ENCODE data around the gene ZNF423. TPM values are rescaled to one million over a fixed set of nuclear protein-coding genes. Genes with fewer than 3 reads are reported as not detected.

The ZNF423 gene
- total and polyA plus RNA-seq, 2 experiments from 2014 or later: 14.9 to 41.8 TPM

GRCh38 chr16:49659356-49659755 is 196.6 kb downstream of the ZNF423 start:
- Mint-ChIP-seq H3K27me3 (ENCODE audit: insufficient read depth, low read depth, poor library complexity) (peaks cover 6% of the 10 kb centered on the region), H3K4me1 (peaks cover 43% of the 10 kb centered on the region), H3K9me3 (no peaks in the 10 kb centered on the region), H3K36me3 (ENCODE audit: low read depth) (no peaks in the 10 kb centered on the region), H3K4me3 (no peak overlapping the region), H3K27ac (no peak overlapping the region)
- Histone ChIP-seq H3K4me3 (no peak overlapping the region), H3K4me1 (ENCODE audit: insufficient read depth) (no peaks in the 10 kb centered on the region), H3K27me3 (ENCODE audit: insufficient read depth) (no peaks in the 10 kb centered on the region), H3K4me2 (no peak overlapping the region), H3F3A (replicated peaks; ENCODE audit: low read depth) (no peaks in the 10 kb centered on the region), H4K20me1 (replicated peaks; ENCODE audit: insufficient read depth) (no peaks in the 10 kb centered on the region), H3K27ac (ENCODE audit: low read depth) (no peak overlapping the region), H3K36me3 (ENCODE audit: insufficient read depth) (no peaks in the 10 kb centered on the region), H3K9me2 (ENCODE audit: insufficient read depth) (no peaks in the 10 kb centered on the region), H3K79me2 (replicated peaks; ENCODE audit: insufficient read depth) (no peaks in the 10 kb centered on the region; the same call in 1 of the 2 replicates), H2AFZ (no peak overlapping the region)
- DNase-seq (ENCODE audit: low spot score): no peak
- ATAC-seq: no peak
- TF ChIP-seq EZH2phosphoT487 (IDR thresholded peaks at IDR 0.05; ENCODE audit: unreplicated experiment): no peak
- no peak for TF ChIP-seq NANOG (IDR thresholded peaks at IDR 0.05; ENCODE audit: borderline replicate concordance)
- no peak for TF ChIP-seq POLR2AphosphoS5 (IDR thresholded peaks at IDR 0.05; ENCODE audit: low read depth)
- TF ChIP-seq, protein P1, sequence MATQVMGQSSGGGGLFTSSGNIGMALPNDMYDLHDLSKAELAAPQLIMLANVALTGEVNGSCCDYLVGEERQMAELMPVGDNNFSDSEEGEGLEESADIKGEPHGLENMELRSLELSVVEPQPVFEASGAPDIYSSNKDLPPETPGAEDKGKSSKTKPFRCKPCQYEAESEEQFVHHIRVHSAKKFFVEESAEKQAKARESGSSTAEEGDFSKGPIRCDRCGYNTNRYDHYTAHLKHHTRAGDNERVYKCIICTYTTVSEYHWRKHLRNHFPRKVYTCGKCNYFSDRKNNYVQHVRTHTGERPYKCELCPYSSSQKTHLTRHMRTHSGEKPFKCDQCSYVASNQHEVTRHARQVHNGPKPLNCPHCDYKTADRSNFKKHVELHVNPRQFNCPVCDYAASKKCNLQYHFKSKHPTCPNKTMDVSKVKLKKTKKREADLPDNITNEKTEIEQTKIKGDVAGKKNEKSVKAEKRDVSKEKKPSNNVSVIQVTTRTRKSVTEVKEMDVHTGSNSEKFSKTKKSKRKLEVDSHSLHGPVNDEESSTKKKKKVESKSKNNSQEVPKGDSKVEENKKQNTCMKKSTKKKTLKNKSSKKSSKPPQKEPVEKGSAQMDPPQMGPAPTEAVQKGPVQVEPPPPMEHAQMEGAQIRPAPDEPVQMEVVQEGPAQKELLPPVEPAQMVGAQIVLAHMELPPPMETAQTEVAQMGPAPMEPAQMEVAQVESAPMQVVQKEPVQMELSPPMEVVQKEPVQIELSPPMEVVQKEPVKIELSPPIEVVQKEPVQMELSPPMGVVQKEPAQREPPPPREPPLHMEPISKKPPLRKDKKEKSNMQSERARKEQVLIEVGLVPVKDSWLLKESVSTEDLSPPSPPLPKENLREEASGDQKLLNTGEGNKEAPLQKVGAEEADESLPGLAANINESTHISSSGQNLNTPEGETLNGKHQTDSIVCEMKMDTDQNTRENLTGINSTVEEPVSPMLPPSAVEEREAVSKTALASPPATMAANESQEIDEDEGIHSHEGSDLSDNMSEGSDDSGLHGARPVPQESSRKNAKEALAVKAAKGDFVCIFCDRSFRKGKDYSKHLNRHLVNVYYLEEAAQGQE (IDR thresholded peaks at IDR 0.05; ENCODE audit: unreplicated experiment): no peak
- TF ChIP-seq ZNF114 (CRISPR knock-in tag; IDR thresholded peaks at IDR 0.05): no peak
- TF ChIP-seq, protein P2, sequence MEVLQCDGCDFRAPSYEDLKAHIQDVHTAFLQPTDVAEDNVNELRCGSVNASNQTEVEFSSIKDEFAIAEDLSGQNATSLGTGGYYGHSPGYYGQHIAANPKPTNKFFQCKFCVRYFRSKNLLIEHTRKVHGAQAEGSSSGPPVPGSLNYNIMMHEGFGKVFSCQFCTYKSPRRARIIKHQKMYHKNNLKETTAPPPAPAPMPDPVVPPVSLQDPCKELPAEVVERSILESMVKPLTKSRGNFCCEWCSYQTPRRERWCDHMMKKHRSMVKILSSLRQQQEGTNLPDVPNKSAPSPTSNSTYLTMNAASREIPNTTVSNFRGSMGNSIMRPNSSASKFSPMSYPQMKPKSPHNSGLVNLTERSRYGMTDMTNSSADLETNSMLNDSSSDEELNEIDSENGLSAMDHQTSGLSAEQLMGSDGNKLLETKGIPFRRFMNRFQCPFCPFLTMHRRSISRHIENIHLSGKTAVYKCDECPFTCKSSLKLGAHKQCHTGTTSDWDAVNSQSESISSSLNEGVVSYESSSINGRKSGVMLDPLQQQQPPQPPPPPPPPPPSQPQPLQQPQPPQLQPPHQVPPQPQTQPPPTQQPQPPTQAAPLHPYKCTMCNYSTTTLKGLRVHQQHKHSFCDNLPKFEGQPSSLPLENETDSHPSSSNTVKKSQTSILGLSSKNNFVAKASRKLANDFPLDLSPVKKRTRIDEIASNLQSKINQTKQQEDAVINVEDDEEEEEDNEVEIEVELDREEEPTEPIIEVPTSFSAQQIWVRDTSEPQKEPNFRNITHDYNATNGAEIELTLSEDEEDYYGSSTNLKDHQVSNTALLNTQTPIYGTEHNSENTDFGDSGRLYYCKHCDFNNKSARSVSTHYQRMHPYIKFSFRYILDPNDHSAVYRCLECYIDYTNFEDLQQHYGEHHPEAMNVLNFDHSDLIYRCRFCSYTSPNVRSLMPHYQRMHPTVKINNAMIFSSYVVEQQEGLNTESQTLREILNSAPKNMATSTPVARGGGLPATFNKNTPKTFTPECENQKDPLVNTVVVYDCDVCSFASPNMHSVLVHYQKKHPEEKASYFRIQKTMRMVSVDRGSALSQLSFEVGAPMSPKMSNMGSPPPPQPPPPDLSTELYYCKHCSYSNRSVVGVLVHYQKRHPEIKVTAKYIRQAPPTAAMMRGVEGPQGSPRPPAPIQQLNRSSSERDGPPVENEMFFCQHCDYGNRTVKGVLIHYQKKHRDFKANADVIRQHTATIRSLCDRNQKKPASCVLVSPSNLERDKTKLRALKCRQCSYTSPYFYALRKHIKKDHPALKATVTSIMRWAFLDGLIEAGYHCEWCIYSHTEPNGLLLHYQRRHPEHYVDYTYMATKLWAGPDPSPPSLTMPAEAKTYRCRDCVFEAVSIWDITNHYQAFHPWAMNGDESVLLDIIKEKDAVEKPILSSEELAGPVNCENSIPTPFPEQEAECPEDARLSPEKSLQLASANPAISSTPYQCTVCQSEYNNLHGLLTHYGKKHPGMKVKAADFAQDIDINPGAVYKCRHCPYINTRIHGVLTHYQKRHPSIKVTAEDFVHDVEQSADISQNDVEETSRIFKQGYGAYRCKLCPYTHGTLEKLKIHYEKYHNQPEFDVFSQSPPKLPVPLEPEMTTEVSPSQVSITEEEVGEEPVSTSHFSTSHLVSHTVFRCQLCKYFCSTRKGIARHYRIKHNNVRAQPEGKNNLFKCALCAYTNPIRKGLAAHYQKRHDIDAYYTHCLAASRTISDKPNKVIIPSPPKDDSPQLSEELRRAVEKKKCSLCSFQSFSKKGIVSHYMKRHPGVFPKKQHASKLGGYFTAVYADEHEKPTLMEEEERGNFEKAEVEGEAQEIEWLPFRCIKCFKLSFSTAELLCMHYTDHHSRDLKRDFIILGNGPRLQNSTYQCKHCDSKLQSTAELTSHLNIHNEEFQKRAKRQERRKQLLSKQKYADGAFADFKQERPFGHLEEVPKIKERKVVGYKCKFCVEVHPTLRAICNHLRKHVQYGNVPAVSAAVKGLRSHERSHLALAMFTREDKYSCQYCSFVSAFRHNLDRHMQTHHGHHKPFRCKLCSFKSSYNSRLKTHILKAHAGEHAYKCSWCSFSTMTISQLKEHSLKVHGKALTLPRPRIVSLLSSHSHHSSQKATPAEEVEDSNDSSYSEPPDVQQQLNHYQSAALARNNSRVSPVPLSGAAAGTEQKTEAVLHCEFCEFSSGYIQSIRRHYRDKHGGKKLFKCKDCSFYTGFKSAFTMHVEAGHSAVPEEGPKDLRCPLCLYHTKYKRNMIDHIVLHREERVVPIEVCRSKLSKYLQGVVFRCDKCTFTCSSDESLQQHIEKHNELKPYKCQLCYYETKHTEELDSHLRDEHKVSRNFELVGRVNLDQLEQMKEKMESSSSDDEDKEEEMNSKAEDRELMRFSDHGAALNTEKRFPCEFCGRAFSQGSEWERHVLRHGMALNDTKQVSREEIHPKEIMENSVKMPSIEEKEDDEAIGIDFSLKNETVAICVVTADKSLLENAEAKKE (CRISPR knock-in tag; IDR thresholded peaks at IDR 0.05): no peak
- no peak for TF ChIP-seq ZNF331 (CRISPR knock-in tag; IDR thresholded peaks at IDR 0.05; ENCODE audit: low read depth)
- no peak for TF ChIP-seq CREB1 (CRISPR knock-in tag; IDR thresholded peaks at IDR 0.05; ENCODE audit: low read depth)
- no peak for TF ChIP-seq STAT1 (IDR thresholded peaks at IDR 0.05; ENCODE audit: unreplicated experiment)
- no peak for TF ChIP-seq JUNB (IDR thresholded peaks at IDR 0.05; ENCODE audit: unreplicated experiment)
- no peak for TF ChIP-seq EZH2 (IDR thresholded peaks at IDR 0.05; ENCODE audit: low read depth, unreplicated experiment)
- TF ChIP-seq, protein P3, sequence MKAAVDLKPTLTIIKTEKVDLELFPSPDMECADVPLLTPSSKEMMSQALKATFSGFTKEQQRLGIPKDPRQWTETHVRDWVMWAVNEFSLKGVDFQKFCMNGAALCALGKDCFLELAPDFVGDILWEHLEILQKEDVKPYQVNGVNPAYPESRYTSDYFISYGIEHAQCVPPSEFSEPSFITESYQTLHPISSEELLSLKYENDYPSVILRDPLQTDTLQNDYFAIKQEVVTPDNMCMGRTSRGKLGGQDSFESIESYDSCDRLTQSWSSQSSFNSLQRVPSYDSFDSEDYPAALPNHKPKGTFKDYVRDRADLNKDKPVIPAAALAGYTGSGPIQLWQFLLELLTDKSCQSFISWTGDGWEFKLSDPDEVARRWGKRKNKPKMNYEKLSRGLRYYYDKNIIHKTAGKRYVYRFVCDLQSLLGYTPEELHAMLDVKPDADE (IDR thresholded peaks at IDR 0.05): no peak
- TF ChIP-seq, protein P4, sequence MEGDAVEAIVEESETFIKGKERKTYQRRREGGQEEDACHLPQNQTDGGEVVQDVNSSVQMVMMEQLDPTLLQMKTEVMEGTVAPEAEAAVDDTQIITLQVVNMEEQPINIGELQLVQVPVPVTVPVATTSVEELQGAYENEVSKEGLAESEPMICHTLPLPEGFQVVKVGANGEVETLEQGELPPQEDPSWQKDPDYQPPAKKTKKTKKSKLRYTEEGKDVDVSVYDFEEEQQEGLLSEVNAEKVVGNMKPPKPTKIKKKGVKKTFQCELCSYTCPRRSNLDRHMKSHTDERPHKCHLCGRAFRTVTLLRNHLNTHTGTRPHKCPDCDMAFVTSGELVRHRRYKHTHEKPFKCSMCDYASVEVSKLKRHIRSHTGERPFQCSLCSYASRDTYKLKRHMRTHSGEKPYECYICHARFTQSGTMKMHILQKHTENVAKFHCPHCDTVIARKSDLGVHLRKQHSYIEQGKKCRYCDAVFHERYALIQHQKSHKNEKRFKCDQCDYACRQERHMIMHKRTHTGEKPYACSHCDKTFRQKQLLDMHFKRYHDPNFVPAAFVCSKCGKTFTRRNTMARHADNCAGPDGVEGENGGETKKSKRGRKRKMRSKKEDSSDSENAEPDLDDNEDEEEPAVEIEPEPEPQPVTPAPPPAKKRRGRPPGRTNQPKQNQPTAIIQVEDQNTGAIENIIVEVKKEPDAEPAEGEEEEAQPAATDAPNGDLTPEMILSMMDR (conservative IDR thresholded peaks at IDR 0.05; ENCODE audit: low read depth in 2 of 2): no peak
